Stimulated activated CD4-positive, alpha-beta T cell treated with anti-CD3 and anti-CD28 coated beads, Interleukin-4, amount 100 ng/mL, for 24 hours (primary cell): ENCODE data around the gene GATB.

Experiments
- DNase-seq: peaks from one replicate; pipeline ENCODE4 v3.0.0-alpha.2; 2020

Gene GATB

GRCh38 chr4:151640381-151640780 is 120.4 kb downstream of the GATB start:
- DNase-seq, result no peak

- DNase-seq, result no peak
These were observed 122.4 kb downstream of the GATB start for GRCh38 chr4:151638295-151638858.

GRCh38 chr4:151631349-151631748 is 129.5 kb downstream of the GATB start:
- DNase-seq, result no peak

- DNase-seq, result no peak
These were observed 131.6 kb downstream of the GATB start for GRCh38 chr4:151629097-151629783.

- DNase-seq, result no peak
These were observed 132.7 kb downstream of the GATB start for GRCh38 chr4:151628001-151628608.

GRCh38 chr4:151627491-151627890 is 133.3 kb downstream of the GATB start:
- DNase-seq, result no peak

- no peak for DNase-seq
These were observed 134.1 kb downstream of the GATB start for GRCh38 chr4:151626751-151627150.

- no peak for DNase-seq
These were observed 134.6 kb downstream of the GATB start for GRCh38 chr4:151626228-151626627.

GRCh38 chr4:151624626-151625565 is 135.9 kb downstream of the GATB start:
- no peak for DNase-seq
